CD4-positive, alpha-beta T cell treated with Interleukin-10 for 1 hour (primary cell): ENCODE data around the gene PARP9.

ENCODE experiments used
- DNase-seq: peaks from one replicate; pipeline ENCODE4 v3.0.0-alpha.2; 2020

Gene PARP9

GRCh38 chr3:122564155-122564912 lies at the start of gene PARP9, which contains the start of gene DTX3L:
TSS of gene PARP9 (minus strand) at chr3:122564300. CDS start at chr3:122559620, 4,680 bp downstream.
TSS of gene DTX3L (plus strand) at chr3:122564338. CDS start at chr3:122564427, 89 bp downstream.
- DNase-seq: peak; percentile 86

- no peak for DNase-seq
These were observed 48.6 kb upstream of the PARP9 start for GRCh38 chr3:122612696-122613095.

- peak; percentile 27 for DNase-seq
These were observed 45.9 kb upstream of the PARP9 start for GRCh38 chr3:122609798-122610559.

GRCh38 chr3:122608916-122609315 lies 44.8 kb upstream of the PARP9 start:
- DNase-seq: no peak

DNA sequence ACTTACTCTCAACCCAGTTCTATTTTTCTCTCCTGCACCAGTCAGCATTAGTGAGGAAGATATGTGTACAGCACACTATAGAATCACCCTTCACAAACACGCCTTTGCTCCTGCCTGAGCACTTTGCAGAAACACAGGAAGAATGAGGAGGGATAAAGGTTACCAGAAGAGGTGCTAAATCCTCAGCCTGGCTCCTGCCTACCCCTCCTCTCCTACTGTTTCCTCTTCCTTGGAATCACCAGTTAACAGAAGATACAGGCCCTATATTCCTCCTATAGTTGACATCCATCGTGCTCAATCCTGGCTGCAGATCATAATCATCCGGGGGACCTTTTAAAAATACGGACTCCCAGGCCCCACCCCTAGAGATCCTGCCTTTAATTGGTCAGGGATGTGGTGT lies 42.2 kb upstream of the PARP9 start:
- DNase-seq: no peak

DNA sequence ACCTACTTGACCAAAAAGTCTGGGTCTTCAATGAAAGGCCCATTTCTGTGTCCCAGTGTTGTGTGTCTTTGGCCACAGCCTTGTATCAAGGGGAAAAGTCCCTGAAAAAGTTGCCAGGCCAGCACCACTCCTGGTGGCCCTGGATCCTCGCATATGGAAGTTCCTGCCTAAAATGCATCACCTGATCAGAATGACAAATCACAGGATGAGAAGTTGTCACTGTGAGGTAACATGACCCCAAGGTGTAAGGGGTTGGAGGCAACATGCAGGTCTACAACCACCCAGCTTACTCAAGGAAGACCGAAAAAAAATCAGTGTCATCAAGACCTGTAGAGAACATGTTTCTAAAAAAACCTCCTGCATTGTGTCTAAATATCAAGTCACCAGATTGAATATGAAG lies 39.0 kb upstream of the PARP9 start:
- no peak for DNase-seq

DNA sequence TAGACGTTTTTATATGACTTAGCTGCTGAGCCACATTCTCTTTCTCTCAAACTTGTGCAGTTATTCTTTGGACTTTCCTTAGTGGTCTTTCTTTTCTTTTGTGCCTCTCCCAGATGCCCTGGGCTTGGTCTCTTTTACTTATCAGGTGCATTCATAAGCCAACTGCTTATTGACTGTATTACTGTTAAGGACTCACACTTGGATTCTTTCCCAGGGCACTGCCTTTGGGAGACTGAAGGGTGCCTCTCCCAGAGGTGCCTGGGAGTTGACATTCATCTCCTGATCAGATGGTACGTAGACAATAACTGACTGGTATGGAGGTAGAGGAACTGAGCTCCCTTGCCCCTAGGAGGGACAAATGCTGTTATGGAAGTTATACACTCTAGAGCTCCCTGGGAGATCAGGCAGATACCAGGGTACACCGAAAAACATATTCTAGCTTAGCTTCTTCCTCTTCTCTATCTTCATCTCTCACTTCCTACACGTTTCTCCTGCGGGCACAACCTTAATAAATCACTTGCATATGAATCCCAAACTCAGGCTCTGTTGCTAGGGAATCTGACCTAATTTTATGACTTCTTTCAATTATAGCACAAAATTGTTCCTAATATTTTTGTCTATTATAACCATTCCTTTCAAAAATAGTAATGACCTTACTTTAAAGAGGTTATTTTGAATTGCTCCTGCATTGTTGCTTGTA lies 38.1 kb upstream of the PARP9 start:
- DNase-seq: no peak

DNA sequence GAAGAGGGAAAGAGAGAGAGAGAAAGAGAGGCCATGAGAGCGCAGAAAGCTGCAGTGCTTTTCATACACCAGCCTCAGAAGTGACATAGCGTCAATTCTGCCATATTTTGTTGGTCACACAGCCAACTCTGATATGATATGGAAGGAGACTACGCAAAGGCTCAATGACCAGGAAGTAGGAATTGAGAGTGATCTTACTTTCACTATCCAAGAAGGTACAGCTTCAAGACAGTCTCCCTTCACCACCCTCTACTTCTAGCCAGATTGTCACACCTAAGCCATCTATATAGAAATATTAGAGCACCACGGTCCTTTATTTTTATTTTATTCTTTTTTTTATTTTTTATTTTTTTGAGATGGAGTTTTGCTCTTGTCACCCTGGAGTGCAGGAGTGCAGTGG lies 34.5 kb upstream of the PARP9 start:
- DNase-seq: no peak

DNA sequence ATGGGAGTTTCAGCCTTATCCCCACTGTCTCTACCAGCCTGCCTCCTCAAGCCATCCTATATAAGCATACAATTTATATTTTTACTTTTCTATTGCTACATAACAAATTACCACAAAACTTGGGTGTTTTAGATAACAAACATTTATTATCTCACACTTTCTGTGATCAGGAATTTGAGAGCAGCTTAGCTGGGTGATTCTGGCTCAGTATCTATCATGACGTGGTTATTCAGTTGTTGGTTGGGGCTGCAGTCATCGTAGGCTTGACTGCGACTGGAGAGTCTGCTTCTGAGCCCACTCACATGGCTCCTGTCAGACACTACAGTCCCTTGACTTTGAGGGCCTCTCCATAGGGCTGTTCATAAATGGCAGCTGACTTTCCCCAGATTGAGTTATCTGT lies 34.1 kb upstream of the PARP9 start:
- no peak for DNase-seq

GRCh38 chr3:122594025-122594424 lies 29.9 kb upstream of the PARP9 start:
- DNase-seq: no peak

- DNase-seq: no peak
These were observed 26.5 kb upstream of the PARP9 start for GRCh38 chr3:122590610-122591009.

GRCh38 chr3:122589297-122589696 lies 25.2 kb upstream of the PARP9 start:
- no peak for DNase-seq

DNA sequence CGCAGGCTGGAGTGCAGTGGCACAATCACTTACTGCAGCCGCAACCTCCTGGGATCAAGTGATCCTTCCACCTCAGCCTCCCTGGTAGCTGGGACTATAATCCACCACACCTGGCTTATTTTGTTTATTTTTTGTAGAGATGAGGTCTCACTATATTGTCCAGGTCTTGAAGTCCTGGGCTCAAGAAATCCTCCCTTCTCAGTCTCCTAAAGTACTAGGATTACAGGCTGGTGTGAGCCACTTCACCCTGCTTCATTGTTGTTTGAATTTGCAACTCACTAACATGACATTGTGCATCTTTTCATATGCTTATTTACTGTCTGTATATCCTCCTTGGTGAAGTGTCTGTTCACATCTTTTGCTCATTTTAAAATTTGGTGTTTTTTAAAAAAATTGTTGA lies 23.5 kb upstream of the PARP9 start:
- DNase-seq: no peak

DNA sequence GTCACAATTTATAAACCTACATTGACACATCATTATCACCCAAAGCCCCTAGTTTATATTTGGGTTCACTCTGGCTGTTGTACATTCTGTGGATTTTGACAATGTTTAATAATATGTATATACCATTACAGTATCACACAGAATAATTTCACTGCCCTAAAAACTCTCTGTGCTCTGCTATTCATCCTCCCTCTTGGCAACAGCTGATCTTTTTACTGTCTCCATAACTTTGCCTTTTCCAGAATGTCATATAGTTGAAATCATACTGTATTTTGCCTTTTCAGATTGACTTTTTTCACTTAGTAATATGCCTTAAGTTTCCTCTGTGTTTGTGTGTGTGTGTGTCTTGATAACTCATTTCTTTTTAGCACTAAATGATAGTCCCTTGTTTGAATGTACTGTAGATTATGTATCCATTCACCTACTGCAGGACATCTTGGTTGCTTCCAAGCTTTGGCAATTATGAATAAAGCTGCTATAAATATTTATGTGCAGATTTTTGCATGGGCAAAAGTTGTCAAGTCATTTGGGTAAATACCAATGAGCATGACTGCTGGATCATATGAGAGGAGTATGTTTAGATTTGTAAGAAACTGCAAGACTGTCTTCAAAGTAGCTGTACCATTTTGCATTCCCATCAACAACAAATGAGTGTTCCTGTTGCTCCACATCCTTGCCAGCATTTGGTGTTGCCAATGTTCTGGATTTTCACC lies 22.8 kb upstream of the PARP9 start:
- no peak for DNase-seq

GRCh38 chr3:122586098-122586497 lies 22.0 kb upstream of the PARP9 start:
- DNase-seq: no peak

GRCh38 chr3:122582390-122582789 lies 18.3 kb upstream of the PARP9 start:
- DNase-seq: no peak

DNA sequence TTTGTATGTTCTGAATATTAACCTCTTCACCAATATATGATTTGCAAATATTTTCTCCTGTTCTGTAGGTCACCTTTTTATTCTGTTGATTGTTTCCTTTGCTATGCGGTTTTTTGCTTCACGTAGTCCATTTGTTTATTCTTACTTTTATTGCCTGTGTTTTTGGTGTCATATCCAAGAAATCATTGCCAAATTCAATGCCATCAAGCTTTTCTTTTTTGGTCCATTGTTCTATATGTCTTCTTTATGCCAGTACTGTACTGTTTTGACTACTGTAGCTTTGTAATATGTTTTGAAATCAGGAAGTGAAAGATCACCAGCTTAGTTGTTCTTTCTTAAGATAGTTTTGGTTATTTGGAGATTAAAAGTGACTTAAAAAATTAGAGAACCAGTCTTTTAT lies 17.5 kb upstream of the PARP9 start:
- no peak for DNase-seq

GRCh38 chr3:122580470-122580869 lies 16.4 kb upstream of the PARP9 start:
- DNase-seq: no peak

- no peak for DNase-seq
These were observed 14.1 kb upstream of the PARP9 start for GRCh38 chr3:122578069-122578740.

GRCh38 chr3:122577409-122578031 lies 13.4 kb upstream of the PARP9 start, which contains the start of gene PARP15:
TSS of gene PARP15 (plus strand) at chr3:122577650. CDS start at chr3:122577668, 18 bp downstream.
- DNase-seq: peak; percentile 54

DNA sequence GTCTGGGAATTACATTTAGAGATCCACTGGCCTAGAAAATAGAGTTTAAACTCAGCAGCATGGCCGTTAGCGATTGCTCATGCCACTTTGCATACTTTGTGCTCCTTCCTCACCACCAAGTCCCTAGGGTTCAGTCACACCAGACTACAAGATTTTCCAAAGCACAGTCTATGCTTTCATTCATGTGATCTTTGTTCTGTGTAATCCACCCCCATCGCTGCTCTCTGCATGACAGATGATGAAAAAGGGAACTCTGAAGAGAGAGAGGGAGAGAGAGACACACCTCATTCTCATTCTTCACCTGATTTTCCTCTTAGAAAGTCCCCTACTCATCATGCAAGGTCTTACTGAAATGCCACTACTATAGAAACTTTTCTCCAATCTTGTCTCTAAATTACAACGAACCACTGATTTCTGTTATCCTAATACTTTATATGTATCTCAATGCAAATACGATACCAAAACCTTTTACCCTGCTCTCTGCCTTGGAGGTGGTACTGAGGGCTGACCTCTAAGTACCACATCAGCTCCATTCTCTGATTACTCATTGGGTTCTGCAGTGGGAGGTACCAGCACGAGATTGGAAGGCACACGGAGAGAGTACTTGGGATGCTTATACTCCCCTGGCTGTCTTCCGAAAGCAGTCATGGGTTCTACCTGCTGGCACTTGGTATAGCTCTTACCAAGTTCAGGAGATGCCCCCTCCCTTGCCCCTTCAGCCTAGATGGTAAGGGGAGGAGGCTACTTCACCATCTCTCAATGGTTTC lies 12.3 kb upstream of the PARP9 start:
- no peak for DNase-seq
